Fibroblast of lung (primary cell): ENCODE measurements around the gene CDK6. TPM values are rescaled to one million over a fixed set of nuclear protein-coding genes. Genes with fewer than 3 reads are reported as not detected.

Experiments used
- DNase-seq, 2 donors: peaks; one replicate each; pipeline versions ENCODE4 v3.0.0 to v3.0.0-alpha.2; 2010; ENCODE audit warnings: low read depth in 2 of 2
- H2AFZ ChIP-seq: 2 replicates; pipeline ENCODE4 v1.5.1; 2012; ENCODE audit warnings: low read length, control low read depth, inconsistent platforms
- H3K27ac ChIP-seq: 2 replicates; pipeline ENCODE4 v1.5.1; 2011; ENCODE audit warnings: low read length, control low read depth; ENCODE audit not compliant: insufficient read depth
- H3K27me3 ChIP-seq: 2 replicates; pipeline ENCODE4 v1.5.1; 2011; ENCODE audit warnings: mild to moderate bottlenecking, low read length; ENCODE audit not compliant: control insufficient read depth, insufficient read depth
- H3K36me3 ChIP-seq: 2 replicates; pipeline ENCODE4 v1.5.1; 2011; ENCODE audit warnings: low read length; ENCODE audit not compliant: control insufficient read depth, insufficient read depth
- H3K4me1 ChIP-seq: 2 replicates; pipeline ENCODE4 v1.5.1; 2011; ENCODE audit warnings: low read length; ENCODE audit not compliant: control insufficient read depth, insufficient read depth; ENCODE audit errors: extremely low read depth
- H3K4me2 ChIP-seq: 2 replicates; pipeline ENCODE4 v1.5.1; 2011; ENCODE audit warnings: low read length, control low read depth; ENCODE audit not compliant: insufficient read depth; ENCODE audit errors: extremely low read depth
- H3K4me3 ChIP-seq, 4 experiments: fragments of 200-600 bp in 1 of 4; sonication (generic) in 1 of 4; replicated peaks in 1 of 4; 2 replicates each; pipeline ENCODE4 v1.5.1; 2011 to 2016; ENCODE audit warnings: low read length in 4 of 4, low read depth in 3 of 4, mild to moderate bottlenecking in 3 of 4, control low read depth in 2 of 4, inconsistent platforms in 1 of 4, mixed read lengths in 1 of 4; ENCODE audit not compliant: insufficient read depth in 1 of 4; ENCODE audit errors: control extremely low read depth in 1 of 4
- H3K79me2 ChIP-seq: 2 replicates; pipeline ENCODE4 v1.5.1; 2012; ENCODE audit warnings: mild to moderate bottlenecking, low read length, inconsistent platforms; ENCODE audit not compliant: control insufficient read depth, insufficient read depth
- H3K9ac ChIP-seq: 2 replicates; pipeline ENCODE4 v1.5.1; 2011; ENCODE audit warnings: mild to moderate bottlenecking, low read length, control low read depth; ENCODE audit not compliant: insufficient read depth
- H3K9me3 ChIP-seq: 2 replicates; pipeline ENCODE4 v1.5.1; 2012; ENCODE audit warnings: low read depth, low read length; ENCODE audit not compliant: control insufficient read depth, insufficient read depth
- H4K20me1 ChIP-seq: 2 replicates; pipeline ENCODE4 v1.5.1; 2011; ENCODE audit warnings: low read length; ENCODE audit not compliant: control insufficient read depth, insufficient read depth; ENCODE audit errors: extremely low read depth
- CTCF ChIP-seq, 2 donors: IDR thresholded peaks in 1 of 2; conservative IDR thresholded peaks in 1 of 2; 1 replicate in 1 of 2; 2 replicates in 1 of 2; pipeline ENCODE4 v1.5.1; 2011 to 2012; ENCODE audit warnings: low read length in 2 of 2, control low read depth in 1 of 2, inconsistent platforms in 1 of 2, low read depth in 1 of 2, mild to moderate bottlenecking in 1 of 2
- EZH2 ChIP-seq: IDR thresholded peaks from 2 replicates; pipeline ENCODE4 v1.5.1; 2012; ENCODE audit warnings: low read length, control low read depth, mild to moderate bottlenecking; ENCODE audit errors: missing control alignments
- polyA plus RNA-seq, 2 donors: library from polyadenylated mRNA; depleted of rRNA in 1 of 2; stranded (reverse) in 1 of 2; unstranded in 1 of 2; fragments of >200 nt; gene quantifications; 2 replicates each; pipeline ENCODE4 v1.2.1, GENCODE V29; 2011 to 2012; ENCODE audit warnings: missing spikeins in 1 of 2
- total RNA-seq: library from RNA; depleted of rRNA; stranded (reverse); fragments of >200 nt; gene quantifications from 2 replicates; pipeline ENCODE4 v1.2.1, GENCODE V29; 2014

The CDK6 gene
- total and polyA plus RNA-seq, 2 donors (not counting 1 experiment from before 2014, with no cell fraction given), result 17.8 to 19.2 TPM

GRCh38 chr7:92848441-92848840 is 12.1 kb upstream of the CDK6 start:
- Histone ChIP-seq H3K9ac (no peak overlapping the region), H3K4me2 (no peak overlapping the region), H3K79me2 (no peaks in the 10 kb centered on the region), H4K20me1 (no peaks in the 10 kb centered on the region), H3K4me1 (no peaks in the 10 kb centered on the region), H3K27me3 (peaks cover 4% of the 10 kb centered on the region), H3K9me3 (no peaks in the 10 kb centered on the region), H2AFZ (no peak overlapping the region), H3K27ac (no peak overlapping the region), H3K4me3 (no peak overlapping the region), H3K36me3 (no peaks in the 10 kb centered on the region)
- TF ChIP-seq EZH2, result no peak
- TF ChIP-seq CTCF (conservative IDR thresholded peaks at IDR 0.05 in 1 of 2, IDR thresholded peaks at IDR 0.05 in 1 of 2; ENCODE audit: low read depth in 1 of 2, low read length in 2 of 2), result no peak
- no peak for DNase-seq

GRCh38 chr7:92847305-92847704 is 10.9 kb upstream of the CDK6 start:
- no peaks in the 10 kb centered on the region for H3K4me1 ChIP-seq
- H3K36me3 ChIP-seq, result no peaks in the 10 kb centered on the region
- H3K27me3 ChIP-seq, result peaks cover 4% of the 10 kb centered on the region
- no peak overlapping the region for H3K9ac ChIP-seq
- no peak overlapping the region for H3K4me3 ChIP-seq
- H3K27ac ChIP-seq, result no peak overlapping the region
- H3K79me2 ChIP-seq, result no peaks in the 10 kb centered on the region
- H4K20me1 ChIP-seq, result no peaks in the 10 kb centered on the region
- TF ChIP-seq CTCF (conservative IDR thresholded peaks at IDR 0.05 in 1 of 2, IDR thresholded peaks at IDR 0.05 in 1 of 2; ENCODE audit: low read depth in 1 of 2, low read length in 2 of 2) (no peak), EZH2 (no peak)
- H3K4me2 ChIP-seq, result no peak overlapping the region
- DNase-seq, result no peak
- H3K9me3 ChIP-seq, result no peaks in the 10 kb centered on the region
- no peak overlapping the region for H2AFZ ChIP-seq

GRCh38 chr7:92845736-92846135 is 9.4 kb upstream of the CDK6 start:
- DNase-seq, result no peak
- Histone ChIP-seq H3K4me3 (no peak overlapping the region), H3K4me1 (no peaks in the 10 kb centered on the region), H3K4me2 (no peak overlapping the region), H3K79me2 (no peaks in the 10 kb centered on the region), H3K9ac (no peak overlapping the region), H4K20me1 (no peaks in the 10 kb centered on the region), H2AFZ (no peak overlapping the region), H3K9me3 (no peaks in the 10 kb centered on the region), H3K36me3 (no peaks in the 10 kb centered on the region), H3K27me3 (peaks cover 4% of the 10 kb centered on the region), H3K27ac (no peak overlapping the region)
- TF ChIP-seq CTCF (conservative IDR thresholded peaks at IDR 0.05 in 1 of 2, IDR thresholded peaks at IDR 0.05 in 1 of 2; ENCODE audit: low read depth in 1 of 2, low read length in 2 of 2) (no peak), EZH2 (no peak)
